ENCODE measurements around the gene OR6C4.
"Not testable (repeated sequence)": the region's sequence is repeated elsewhere in the genome, so short reads cannot be mapped to it uniquely, and the experiment has no call there.

OR6C4 gene

DNA sequence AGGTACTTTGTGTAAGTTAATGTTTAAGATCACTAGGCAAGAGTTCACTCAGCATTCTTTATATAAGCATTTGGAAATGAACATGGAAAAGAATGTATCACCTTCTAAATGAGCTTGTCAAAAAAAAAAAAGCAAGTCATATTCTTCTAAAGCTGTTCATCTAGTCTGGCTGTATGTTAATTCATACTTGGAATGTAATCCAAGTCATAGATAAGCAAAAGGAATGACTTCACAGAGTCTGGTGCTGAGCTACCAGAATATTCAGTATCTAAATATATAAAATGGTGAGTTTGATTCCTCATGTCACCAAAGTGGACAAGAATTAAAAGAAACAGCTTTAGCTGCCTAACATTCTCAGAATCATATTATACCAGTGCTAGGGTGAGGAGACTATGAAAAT is 4.9 kb downstream of the OR6C4 start:
- DNase-seq (ENCODE audit: low read depth): no peak
- no peak overlapping the region for H3K4me3 ChIP-seq (ENCODE audit: control insufficient read depth, low read depth, low read length)
- no peak for TF ChIP-seq CTCF (conservative IDR thresholded peaks at IDR 0.05; ENCODE audit: control insufficient read depth, insufficient read depth, low read depth, low read length)

- not testable (repeated sequence) for H3K4me3 ChIP-seq (ENCODE audit: control insufficient read depth, low read depth, low read length); DNase-seq (ENCODE audit: low read depth)
These were observed 20.7 kb downstream of the OR6C4 start for GRCh38 chr12:55570060-55570459.

GRCh38 chr12:55570689-55571088 is 21.3 kb downstream of the OR6C4 start:
- H3K4me3 ChIP-seq (ENCODE audit: control insufficient read depth, low read depth, low read length); DNase-seq (ENCODE audit: low read depth): not testable (repeated sequence)

DNA sequence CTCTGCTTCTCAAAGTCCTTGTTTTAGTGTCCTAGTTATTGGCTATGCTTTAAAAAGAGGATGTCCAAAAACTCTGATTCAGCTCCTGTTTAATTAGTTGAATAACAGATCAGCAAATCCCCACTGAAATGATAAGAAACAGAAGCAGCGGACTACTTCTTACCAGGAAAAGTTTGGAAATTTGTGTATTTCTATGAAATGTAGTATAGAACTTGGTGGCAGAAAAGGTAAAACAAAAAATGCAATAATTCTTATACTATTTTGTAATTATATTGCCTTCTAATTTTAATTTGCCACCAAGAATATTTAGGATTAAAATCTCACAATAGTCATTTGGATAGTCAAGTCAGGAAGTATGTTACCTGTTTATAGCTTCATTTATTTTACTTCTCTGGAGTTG is 22.8 kb downstream of the OR6C4 start, which contains the start of gene OR2AP1:
TSS of gene OR2AP1 (plus strand) at position 301 of the 400 bp plus-strand sequence. CDS start 1,947 bp downstream, outside the sequence.
- no peak within 1 kb of the TSS for H3K4me3 ChIP-seq (ENCODE audit: control insufficient read depth, low read depth, low read length)
- no peak for TF ChIP-seq CTCF (conservative IDR thresholded peaks at IDR 0.05; ENCODE audit: control insufficient read depth, insufficient read depth, low read depth, low read length)
- no peak for DNase-seq (ENCODE audit: low read depth)

DNA sequence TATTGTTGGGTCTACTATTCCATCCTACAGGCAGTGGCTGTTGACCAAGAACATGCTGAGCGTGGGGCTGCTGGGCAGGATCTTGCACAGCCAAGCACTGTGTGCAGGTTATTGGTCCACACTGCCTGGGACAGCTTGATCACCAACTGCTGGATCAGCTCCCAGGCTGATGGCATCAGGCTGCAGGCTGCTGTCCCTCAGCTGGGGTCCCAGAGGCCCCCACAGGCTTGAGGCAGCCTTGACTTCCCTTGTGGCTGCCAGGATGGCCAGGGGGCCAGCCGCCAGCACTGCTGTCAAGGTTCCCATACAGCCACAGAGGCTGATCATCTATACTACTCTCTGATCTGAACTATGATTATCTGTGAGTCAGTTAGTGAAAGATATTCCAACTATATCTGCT is 32.7 kb downstream of the OR6C4 start:
- DNase-seq (ENCODE audit: low read depth): no peak
- no peak overlapping the region for H3K4me3 ChIP-seq (ENCODE audit: control insufficient read depth, low read depth, low read length)
- TF ChIP-seq CTCF (conservative IDR thresholded peaks at IDR 0.05; ENCODE audit: control insufficient read depth, insufficient read depth, low read depth, low read length): no peak

DNA sequence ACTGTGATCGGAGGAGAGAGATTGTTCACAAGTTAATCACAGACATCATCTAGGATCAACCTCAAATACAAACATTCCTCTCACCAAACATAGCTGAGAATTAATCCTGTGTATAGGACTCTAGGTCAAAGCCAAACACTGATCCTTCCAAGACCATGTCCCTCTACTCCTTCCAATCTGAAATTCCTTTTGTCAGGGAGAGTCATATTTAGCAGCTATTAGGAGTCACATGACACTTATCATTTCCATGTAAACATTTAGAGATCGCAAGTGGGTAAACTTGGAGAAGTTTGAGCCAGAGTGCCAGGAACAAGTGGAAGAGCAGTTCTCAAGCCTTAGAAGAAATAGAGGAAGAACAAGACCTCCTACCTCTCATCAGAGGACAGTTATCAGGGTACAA is 36.4 kb downstream of the OR6C4 start:
- DNase-seq (ENCODE audit: low read depth): no peak
- no peak for TF ChIP-seq CTCF (conservative IDR thresholded peaks at IDR 0.05; ENCODE audit: control insufficient read depth, insufficient read depth, low read depth, low read length)
- no peak overlapping the region for H3K4me3 ChIP-seq (ENCODE audit: control insufficient read depth, low read depth, low read length)

- DNase-seq (ENCODE audit: low read depth); H3K4me3 ChIP-seq (ENCODE audit: control insufficient read depth, low read depth, low read length): not testable (repeated sequence)
These were observed 40.8 kb downstream of the OR6C4 start for GRCh38 chr12:55590152-55590551.

Measured in fibroblast of mammary gland (primary cell).